SU-DHL-6 (cell line): ENCODE data around the gene ZXDC.

ENCODE experiments used
- H2AFZ ChIP-seq: fragments of 200-600 bp; sonication (generic); 2 replicates; pipeline ENCODE4 v1.6.1; 2014; ENCODE audit warnings: low read depth, mild to moderate bottlenecking, moderate library complexity, mixed read lengths, antibody characterized with exemption, low read length; ENCODE audit not compliant: severe bottlenecking
- H3F3A ChIP-seq: fragments of 200-600 bp; shearing (Covaris generic); 2 replicates; pipeline ENCODE4 v1.6.0; 2016; ENCODE audit warnings: antibody characterized with exemption, mild to moderate bottlenecking; ENCODE audit not compliant: insufficient read depth
- H3K27ac ChIP-seq: fragments of 200-600 bp; sonication (generic); 2 replicates; pipeline ENCODE4 v1.5.1; 2016; ENCODE audit warnings: low read depth, mild to moderate bottlenecking, low read length, moderate library complexity, mixed read lengths
- H3K27me3 ChIP-seq: fragments of 200-600 bp; sonication (generic), shearing (Covaris generic); 2 replicates; pipeline ENCODE4 v1.6.0; 2014; ENCODE audit warnings: mild to moderate bottlenecking, low read length
- H3K36me3 ChIP-seq: fragments of 200-600 bp; sonication (generic); 2 replicates; pipeline ENCODE4 v1.6.1; 2014; ENCODE audit warnings: mild to moderate bottlenecking, low read length, mixed read lengths
- H3K4me2 ChIP-seq: fragments of 300-600, 200-600 bp; shearing (Covaris generic), sonication (generic); 2 replicates; pipeline ENCODE4 v1.6.0; 2014; ENCODE audit warnings: low read length, low read depth, mild to moderate bottlenecking; ENCODE audit not compliant: poor library complexity, severe bottlenecking
- H3K4me3 ChIP-seq: fragments of 200-600 bp; sonication (generic); 2 replicates; pipeline ENCODE4 v1.5.1; 2014; ENCODE audit warnings: antibody characterized with exemption, low read length, mild to moderate bottlenecking, mixed read lengths; ENCODE audit not compliant: insufficient read depth, poor library complexity, severe bottlenecking
- H3K79me2 ChIP-seq: fragments of 200-600 bp; sonication (generic); 2 replicates; pipeline ENCODE4 v1.6.1; 2014; ENCODE audit warnings: mild to moderate bottlenecking, low read length, moderate library complexity; ENCODE audit not compliant: insufficient read depth
- H3K9ac ChIP-seq: fragments of 200-600 bp; sonication (generic); 2 replicates; pipeline ENCODE4 v1.7.0; 2014; ENCODE audit warnings: mild to moderate bottlenecking, low read length
- H3K9me2 ChIP-seq: fragments of 200-600 bp; sonication (generic); replicated peaks from 2 replicates; pipeline ENCODE4 v1.6.1; 2014; ENCODE audit warnings: low read length; ENCODE audit not compliant: insufficient read depth
- H3K9me3 ChIP-seq: fragments of 200-600 bp; sonication (generic); 2 replicates; pipeline ENCODE4 v1.6.1; 2014; ENCODE audit warnings: low read length, mixed read lengths; ENCODE audit not compliant: insufficient read depth
- H4K20me1 ChIP-seq: fragments of 200-600 bp; sonication (generic); 2 replicates; pipeline ENCODE4 v1.6.1; 2014; ENCODE audit warnings: low read depth, mild to moderate bottlenecking, antibody characterized with exemption, low read length, moderate library complexity, mixed read lengths
- CTCF ChIP-seq: fragments of 200-600 bp; sonication (generic); IDR thresholded peaks from one replicate; pipeline ENCODE4 v1.5.1; 2017; ENCODE audit warnings: antibody characterized with exemption, mild to moderate bottlenecking, low read length, moderate library complexity; ENCODE audit not compliant: insufficient read depth, poor library complexity, severe bottlenecking
- EZH2phosphoT487 ChIP-seq: fragments of 200-600 bp; sonication (generic), shearing (Covaris generic); conservative IDR thresholded peaks from 2 replicates; pipeline ENCODE4 v1.6.1; 2018; ENCODE audit warnings: mild to moderate bottlenecking, antibody characterized with exemption, low read length, moderate library complexity, mixed read lengths

The ZXDC gene

GRCh38 chr3:126454025-126454424, 21.7 kb downstream of the ZXDC start:
- Histone ChIP-seq H3K27me3 (no peaks in the 10 kb centered on the region), H4K20me1 (no peaks in the 10 kb centered on the region; the same call in 1 of the 2 replicates), H3F3A (no peaks in the 10 kb centered on the region), H3K36me3 (no peaks in the 10 kb centered on the region), H3K4me3 (no peak overlapping the region), H3K9me3 (no peaks in the 10 kb centered on the region), H3K27ac (no peak overlapping the region), H3K79me2 (no peaks in the 10 kb centered on the region; the same call in 1 of the 2 replicates), H2AFZ (no peak overlapping the region), H3K9me2 (no peaks in the 10 kb centered on the region), H3K9ac (no peak overlapping the region), H3K4me2 (no peak overlapping the region)
- no peak for TF ChIP-seq CTCF
- no peak for TF ChIP-seq EZH2phosphoT487

GRCh38 chr3:126452213-126452612, 23.5 kb downstream of the ZXDC start:
- no peak overlapping the region for H2AFZ ChIP-seq
- no peak overlapping the region for H3K9ac ChIP-seq
- H3K9me3 ChIP-seq = no peaks in the 10 kb centered on the region
- no peaks in the 10 kb centered on the region; the same call in 1 of the 2 replicates for H3K79me2 ChIP-seq
- TF ChIP-seq CTCF (no peak), EZH2phosphoT487 (no peak)
- H3K4me3 ChIP-seq = no peak overlapping the region
- H3K4me2 ChIP-seq = no peak overlapping the region
- no peaks in the 10 kb centered on the region; the same call in 1 of the 2 replicates for H4K20me1 ChIP-seq
- H3F3A ChIP-seq = no peaks in the 10 kb centered on the region
- H3K9me2 ChIP-seq = no peaks in the 10 kb centered on the region
- H3K27ac ChIP-seq = no peak overlapping the region
- H3K27me3 ChIP-seq = no peaks in the 10 kb centered on the region
- H3K36me3 ChIP-seq = no peaks in the 10 kb centered on the region

- no peaks in the 10 kb centered on the region for H3K36me3 ChIP-seq
Measured at GRCh38 chr3:126451511-126451910, 24.2 kb downstream of the ZXDC start.

More at GRCh38 chr3:126451511-126451910, 24.2 kb downstream of the ZXDC start:
- Histone ChIP-seq H3K9me2 (no peaks in the 10 kb centered on the region), H4K20me1 (no peaks in the 10 kb centered on the region; the same call in 1 of the 2 replicates), H2AFZ (no peak overlapping the region), H3F3A (no peaks in the 10 kb centered on the region), H3K9ac (no peak overlapping the region), H3K9me3 (no peaks in the 10 kb centered on the region), H3K27ac (no peak overlapping the region), H3K79me2 (no peaks in the 10 kb centered on the region; the same call in 1 of the 2 replicates), H3K27me3 (no peaks in the 10 kb centered on the region), H3K4me3 (no peak overlapping the region), H3K4me2 (no peak overlapping the region)
- TF ChIP-seq EZH2phosphoT487 = no peak
- TF ChIP-seq CTCF = no peak
